GM19025 (cell line): ENCODE results near the gene RASGEF1C.

Source experiments
- ATAC-seq: cut with Tn5 transposase; IDR thresholded peaks from one replicate; pipeline ENCODE4 v1.9.1; 2021; ENCODE audit warnings: mild to moderate bottlenecking, low read depth, moderate library complexity; ENCODE audit not compliant: unreplicated experiment

Gene RASGEF1C

DNA sequence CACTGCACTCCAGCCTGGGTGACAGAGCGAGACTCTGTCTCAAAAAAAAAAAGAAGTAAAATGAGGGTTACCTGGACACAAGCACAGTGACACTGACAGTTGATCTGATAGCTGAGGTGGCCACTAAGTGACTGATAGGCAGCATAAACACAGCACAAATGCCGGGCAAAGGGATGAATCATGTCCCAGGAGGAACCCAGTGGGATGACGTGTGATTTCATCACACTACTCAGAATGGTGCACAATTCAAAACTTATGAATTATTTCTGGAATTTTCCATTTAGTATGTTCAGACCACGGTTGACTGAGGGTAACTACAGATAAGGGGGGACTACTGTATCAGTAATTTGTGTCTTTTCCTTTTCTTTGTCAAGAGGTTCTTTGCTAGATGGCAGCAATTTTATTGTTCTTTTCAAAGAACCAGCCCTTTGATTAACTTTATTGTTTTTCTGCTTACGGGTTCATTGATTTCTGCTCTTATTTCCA lies 103.1 kb downstream of the RASGEF1C start:
- no peak for ATAC-seq

DNA sequence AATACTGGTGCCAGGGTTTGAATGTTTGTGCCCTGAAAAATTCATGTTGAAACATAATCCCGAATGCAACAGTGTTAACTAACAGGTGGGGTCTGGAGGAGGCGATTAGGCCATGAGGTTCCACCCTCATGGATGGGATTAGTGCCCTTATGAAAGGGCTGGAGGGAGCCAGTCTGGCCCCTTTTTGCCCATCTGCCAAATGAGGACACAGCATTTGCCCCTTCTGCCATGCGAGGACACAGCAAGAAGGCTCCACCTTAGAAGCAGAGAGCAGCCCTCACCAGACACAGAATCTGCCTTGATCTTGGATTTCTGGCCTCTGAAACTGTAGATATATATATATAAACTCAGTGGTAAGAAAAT lies 104.9 kb downstream of the RASGEF1C start:
- ATAC-seq: no peak

- ATAC-seq: no peak
These were observed 105.4 kb downstream of the RASGEF1C start for GRCh38 chr5:180103487-180104167.

DNA sequence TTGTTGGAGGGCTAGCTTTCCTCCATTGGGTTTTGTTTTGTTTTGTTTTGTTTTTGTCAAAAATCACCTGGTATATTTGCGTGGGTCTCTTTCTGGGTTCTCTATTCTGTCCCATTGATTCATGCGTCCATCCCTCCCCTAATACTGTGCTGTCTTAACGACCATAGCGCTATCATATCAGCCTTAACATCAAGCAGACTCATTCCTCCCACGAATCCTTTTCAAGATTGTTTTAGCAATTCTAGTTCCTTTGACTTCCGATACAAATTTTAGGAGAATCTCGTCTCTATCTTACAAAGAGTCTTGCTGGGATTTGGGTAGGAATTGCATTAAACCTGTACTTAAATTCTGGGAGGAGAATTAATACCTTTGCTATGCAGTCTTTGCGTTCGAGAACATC lies 106.4 kb downstream of the RASGEF1C start:
- no peak for ATAC-seq

DNA sequence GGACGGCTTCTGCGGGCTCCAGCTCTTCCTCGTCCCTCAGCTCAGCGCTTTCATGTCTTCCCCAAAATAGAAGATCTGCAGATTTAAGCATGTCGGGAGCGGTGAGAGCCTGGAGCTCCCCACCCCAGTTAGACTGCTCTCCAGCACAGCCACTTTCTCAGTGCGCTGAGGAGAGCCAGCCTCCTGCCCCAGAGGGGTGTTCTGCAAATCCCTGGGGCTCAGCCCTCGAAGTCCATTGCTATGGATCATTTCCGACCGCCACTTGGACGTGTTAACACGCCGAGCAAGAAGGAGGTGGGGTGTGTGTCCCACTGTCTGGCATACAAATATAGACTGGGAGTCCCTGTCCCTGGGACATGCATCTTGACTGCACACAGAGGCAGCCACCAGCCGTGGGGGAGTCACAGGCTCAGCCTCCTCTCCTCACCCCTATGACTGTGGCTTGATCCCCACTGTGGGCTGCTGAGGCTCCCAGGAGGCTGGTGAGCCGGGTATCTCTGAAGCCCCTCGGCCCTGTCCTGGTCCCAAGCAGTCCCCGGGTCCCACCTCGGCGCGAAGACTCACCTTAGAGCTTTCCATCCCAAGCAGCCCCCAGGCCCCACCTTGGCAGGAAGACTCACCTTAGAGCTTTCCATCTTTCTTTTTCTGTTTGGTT lies 107.4 kb downstream of the RASGEF1C start:
- no peak for ATAC-seq

DNA sequence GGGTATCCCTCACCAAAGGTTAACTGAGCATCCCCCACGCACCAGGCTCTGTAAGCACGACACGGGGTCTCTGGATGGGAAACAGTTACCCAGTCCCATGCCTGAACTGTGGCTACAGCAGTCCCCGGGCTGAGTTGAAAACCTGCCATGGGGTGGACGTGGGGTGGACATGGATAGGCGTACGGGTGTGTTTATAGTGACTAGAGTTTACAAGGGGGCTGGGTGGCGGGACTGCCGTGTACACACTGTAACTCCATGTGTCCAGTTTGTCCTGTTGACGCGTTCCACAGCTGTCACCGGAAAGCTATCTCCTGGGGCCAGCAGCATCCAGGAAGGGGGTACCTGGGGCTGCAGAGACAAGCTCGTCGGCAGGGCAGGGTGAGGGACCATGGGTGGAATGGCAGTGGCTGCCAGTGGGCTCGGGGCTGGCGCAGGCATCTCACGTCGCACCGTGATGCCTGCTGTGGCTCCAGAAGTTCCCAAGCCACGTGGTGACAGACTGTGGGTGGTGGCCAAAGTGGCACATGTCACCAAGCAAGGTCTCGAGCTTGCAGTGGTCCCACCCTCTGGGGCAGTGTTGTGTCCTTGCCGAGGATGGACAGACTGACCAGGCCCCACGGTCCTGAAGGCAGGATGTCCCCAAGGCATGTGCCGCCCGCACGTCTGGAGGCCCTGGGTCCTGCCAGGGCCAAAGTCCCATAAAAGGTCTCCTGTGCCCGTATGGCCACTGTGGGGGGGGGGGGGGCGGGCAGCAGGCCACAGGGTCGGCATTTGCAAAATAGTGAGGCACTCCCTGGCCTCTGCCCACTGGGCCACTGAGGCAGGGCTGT lies 108.2 kb downstream of the RASGEF1C start:
- ATAC-seq: no peak

DNA sequence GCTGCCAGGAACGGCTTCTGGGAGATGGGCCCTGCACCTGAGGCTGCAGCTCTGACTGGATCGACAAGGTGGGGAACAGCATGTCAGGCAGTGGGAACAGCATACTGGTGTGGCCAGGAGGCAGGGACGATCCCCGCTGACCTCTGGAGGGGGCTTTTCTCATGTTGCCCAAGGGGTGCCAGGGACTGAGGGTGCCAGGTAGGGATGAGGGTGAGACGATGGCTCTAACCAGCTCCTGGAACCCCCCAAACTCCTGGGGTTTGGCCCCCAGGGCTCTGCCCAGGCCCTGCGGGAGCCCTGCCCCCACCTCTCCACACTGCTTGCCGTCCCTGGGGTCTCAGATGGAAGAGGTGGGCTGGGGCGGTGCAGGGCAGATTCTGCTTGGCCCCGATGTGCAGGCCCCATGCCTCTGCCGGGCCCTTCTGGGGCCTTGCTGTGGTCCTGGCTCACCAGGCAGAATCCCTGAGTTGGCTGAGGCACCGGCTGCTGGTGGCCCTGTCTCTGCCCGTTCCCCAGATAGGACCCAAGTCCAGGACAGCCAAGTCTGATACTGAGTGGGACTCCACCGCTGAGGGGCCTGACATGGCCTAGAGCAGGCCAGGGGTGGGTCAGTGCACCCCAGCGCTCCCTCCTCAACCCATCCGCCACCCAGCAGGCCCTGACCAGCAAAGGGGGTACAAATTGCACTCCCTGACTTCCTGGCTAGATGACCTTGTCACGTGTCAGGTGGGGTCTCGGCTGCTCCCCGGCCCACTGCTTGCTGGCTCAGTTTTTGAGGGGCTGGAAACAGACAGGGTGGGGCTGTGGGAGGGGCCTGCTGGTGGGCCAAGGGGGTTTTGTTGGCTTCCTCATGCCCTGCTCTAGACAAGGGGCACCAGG lies 109.0 kb downstream of the RASGEF1C start:
- no peak for ATAC-seq

- no peak for ATAC-seq
These were observed 109.8 kb downstream of the RASGEF1C start for GRCh38 chr5:180098991-180099732.

DNA sequence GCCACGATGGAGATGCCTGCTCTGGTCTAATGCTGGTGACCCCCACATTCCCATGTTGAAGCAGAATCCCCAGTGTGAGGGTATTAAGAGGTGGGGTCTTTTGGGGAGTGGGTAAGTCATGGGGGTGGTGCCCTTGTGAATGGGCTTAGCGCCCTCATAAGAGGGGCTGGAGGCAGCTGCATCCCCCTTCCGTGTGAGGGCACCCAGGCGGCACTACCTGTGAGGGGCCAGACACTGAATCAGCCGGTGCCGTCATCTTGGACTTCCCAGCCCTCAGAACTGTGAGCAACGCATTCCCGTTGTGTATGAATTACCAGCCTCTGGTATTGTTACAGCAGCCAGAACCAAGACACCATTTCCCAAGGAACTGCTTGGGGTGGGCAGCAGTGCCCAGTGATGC lies 110.5 kb downstream of the RASGEF1C start:
- no peak for ATAC-seq

DNA sequence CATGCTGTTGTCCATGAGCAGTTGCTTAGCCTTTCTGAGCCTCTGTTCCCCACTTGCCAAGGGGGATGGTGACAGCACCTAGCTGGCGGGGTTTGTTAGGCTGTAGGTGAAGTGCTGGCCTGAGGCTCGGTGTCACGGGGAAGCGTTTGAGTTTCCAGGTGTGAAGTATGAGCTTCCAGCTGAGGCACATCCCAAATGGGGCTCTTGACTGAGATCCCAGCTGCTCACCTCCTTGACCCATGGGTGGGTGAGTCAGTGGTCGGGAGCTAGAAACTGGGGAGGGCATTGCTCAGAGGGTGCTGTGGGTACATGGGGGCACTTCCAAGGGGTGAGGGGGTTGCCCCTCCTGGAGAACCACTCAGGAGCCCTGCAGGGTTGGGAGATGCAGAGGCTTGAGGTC lies 111.1 kb downstream of the RASGEF1C start:
- ATAC-seq: no peak

- ATAC-seq: no peak
These were observed 111.7 kb downstream of the RASGEF1C start for GRCh38 chr5:180097163-180097894.

GRCh38 chr5:180096616-180097015 lies 112.4 kb downstream of the RASGEF1C start:
- ATAC-seq: no peak

- no peak for ATAC-seq
These were observed 113.5 kb downstream of the RASGEF1C start for GRCh38 chr5:180095545-180095944.

GRCh38 chr5:180093651-180094382 lies 115.2 kb downstream of the RASGEF1C start:
- ATAC-seq: no peak

DNA sequence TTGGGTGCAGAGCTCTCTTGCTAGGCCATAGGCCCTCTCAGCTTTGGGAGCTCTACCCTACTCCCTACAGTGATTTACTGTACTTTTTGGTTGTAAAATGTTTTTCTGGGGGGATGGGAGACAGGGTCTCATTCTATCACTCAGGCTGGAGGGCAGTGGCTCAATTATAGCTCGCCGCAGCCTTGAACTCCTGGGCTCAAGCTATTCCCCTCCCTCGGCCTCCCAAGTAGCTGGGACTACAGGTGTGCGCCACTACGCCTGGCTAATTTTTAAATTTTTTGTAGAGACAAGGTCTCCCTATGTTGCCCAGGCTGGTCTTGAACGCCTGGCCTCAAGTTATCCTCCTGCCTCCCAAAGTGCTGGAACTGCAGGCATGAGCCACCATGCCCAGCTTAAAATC lies 115.8 kb downstream of the RASGEF1C start:
- no peak for ATAC-seq

- ATAC-seq: no peak
These were observed 118.1 kb downstream of the RASGEF1C start for GRCh38 chr5:180090769-180091546.

- ATAC-seq: no peak
These were observed 118.8 kb downstream of the RASGEF1C start for GRCh38 chr5:180090098-180090768.
